Activated naive CD4-positive, alpha-beta T cell treated with anti-CD3 and anti-CD28 coated beads, Interleukin-2, amount 10 ng/mL, durations not matched to agents 7 days and 5 days (primary cell): ENCODE data around the gene SLC30A10.
A peak's percentile ranks its signal among the peaks of the same experiment; 100 is the strongest.
"Not testable (repeated sequence)": the region's sequence is repeated elsewhere in the genome, so short reads cannot be mapped to it uniquely, and the experiment has no call there.

Experiments used
- CTCF ChIA-PET: fragments of 350-600 bp; sonication (Branson Sonifier 250); formaldehyde crosslinking; loops from one replicate; lab custom pipeline; 2021; ENCODE audit warnings: antibody characterized with exemption; lab: Charles Lee
- DNase-seq: peaks from one replicate; pipeline ENCODE4 v3.0.0-alpha.2; 2020
- H3K27ac Mint-ChIP-seq: one replicate; pipeline ENCODE4 v1.8.0; 2021; ENCODE audit warnings: mild to moderate bottlenecking, moderate library complexity, mixed read lengths
- H3K27me3 Mint-ChIP-seq: one replicate; pipeline ENCODE4 v1.8.0; 2021; ENCODE audit warnings: mild to moderate bottlenecking, mixed read lengths
- H3K36me3 Mint-ChIP-seq: one replicate; pipeline ENCODE4 v1.8.0; 2021; ENCODE audit warnings: mixed read lengths
- H3K4me1 Mint-ChIP-seq: one replicate; pipeline ENCODE4 v1.8.0; 2021; ENCODE audit warnings: mixed read lengths
- H3K4me3 Mint-ChIP-seq: one replicate; pipeline ENCODE4 v1.8.0; 2021; ENCODE audit warnings: mild to moderate bottlenecking, moderate library complexity, mixed read lengths
- H3K9me3 Mint-ChIP-seq: one replicate; pipeline ENCODE4 v1.8.0; 2021; ENCODE audit warnings: mixed read lengths

SLC30A10 gene

DNA sequence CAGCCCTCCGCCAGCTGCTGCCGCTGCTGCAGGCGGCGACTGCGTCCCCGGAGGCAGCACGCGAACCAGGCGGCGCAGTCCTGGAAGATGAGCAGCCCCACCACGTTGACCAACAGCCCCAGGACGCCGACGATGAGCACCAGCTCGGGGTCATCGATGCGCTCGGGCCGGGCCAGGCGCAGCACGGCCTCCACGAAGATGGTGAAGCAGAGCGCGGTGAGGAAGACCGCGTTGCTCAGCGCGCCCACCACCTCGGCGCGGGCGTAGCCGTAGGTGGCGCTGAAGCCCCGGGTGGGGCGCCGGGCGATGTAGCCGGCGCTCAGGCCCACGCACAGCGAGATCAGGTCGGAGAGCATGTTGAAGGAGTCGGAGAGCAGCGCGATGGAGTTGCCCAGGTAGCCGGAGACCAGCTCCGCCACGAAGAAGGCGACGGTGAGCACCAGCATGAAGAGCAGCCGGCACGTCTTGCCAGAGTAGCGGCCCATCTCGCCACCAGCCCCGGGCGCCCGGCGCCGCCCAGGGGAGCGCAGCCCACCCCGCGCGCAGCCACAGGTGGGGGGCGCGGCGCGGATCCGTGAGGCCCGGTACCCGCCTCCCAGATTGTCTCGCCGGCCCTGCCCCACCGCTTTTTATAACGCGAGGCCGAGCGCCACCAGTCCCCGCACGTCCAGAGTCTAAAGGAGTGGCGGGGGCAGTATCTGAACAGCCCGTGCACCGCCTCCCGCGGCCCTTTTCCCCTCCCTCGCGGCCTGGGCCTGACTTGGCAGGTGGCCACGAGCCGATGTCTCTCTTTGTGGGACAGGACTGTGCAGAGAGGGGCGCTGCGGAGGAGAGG, at the start of gene SLC30A10:
SLC30A10 (minus strand) TSS at position 602 of the 835 bp plus-strand sequence; CDS start at position 485, 117 bp downstream.
- peak; percentile 25 for DNase-seq
- Mint-ChIP-seq H3K27me3 (peaks cover 48% of the 10 kb centered on the region), H3K4me1 (peaks cover 10% of the 10 kb centered on the region), H3K9me3 (no peaks in the 10 kb centered on the region), H3K36me3 (no peaks in the 10 kb centered on the region), H3K27ac (no peak within 1 kb of the TSS), H3K4me3 (peak within 1 kb of the TSS; percentile 56)
- CTCF ChIA-PET, result no interaction called here

- Mint-ChIP-seq H3K4me3 (no peak overlapping the region), H3K4me1 (no peaks in the 10 kb centered on the region), H3K27me3 (no peaks in the 10 kb centered on the region), H3K27ac (no peak overlapping the region), H3K36me3 (peaks cover 43% of the 10 kb centered on the region), H3K9me3 (no peaks in the 10 kb centered on the region)
- DNase-seq, result no peak
- CTCF ChIA-PET, result no interaction called here
Measured at GRCh38 chr1:219973213-219973612, 44.9 kb upstream of the SLC30A10 start.

DNA sequence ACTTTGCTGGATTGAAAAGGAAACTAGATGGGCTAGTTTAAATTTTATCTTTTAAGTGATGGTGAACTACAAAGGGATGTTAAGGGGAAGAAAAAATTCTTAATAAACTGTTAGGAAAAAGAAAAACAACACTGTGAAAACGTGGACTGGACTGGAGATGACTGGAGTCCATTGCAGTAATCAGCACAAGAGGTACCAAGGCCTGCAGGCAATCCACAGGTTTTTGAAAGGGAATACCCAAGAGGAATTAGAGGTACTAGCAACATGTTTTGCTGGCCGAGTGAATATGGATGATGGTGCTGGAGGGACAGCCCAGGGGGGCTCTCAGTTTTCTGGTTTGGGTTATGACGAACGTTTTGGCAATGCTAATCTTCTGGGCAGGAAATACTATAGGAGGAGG, 39.0 kb upstream of the SLC30A10 start:
- Mint-ChIP-seq H3K27ac (no peak overlapping the region), H3K4me3 (no peak overlapping the region), H3K36me3 (peaks cover 33% of the 10 kb centered on the region), H3K9me3 (no peaks in the 10 kb centered on the region), H3K27me3 (no peaks in the 10 kb centered on the region), H3K4me1 (peaks cover 13% of the 10 kb centered on the region)
- CTCF ChIA-PET, result no interaction called here
- no peak for DNase-seq

- peaks cover 13% of the 10 kb centered on the region for H3K4me1 Mint-ChIP-seq
- H3K9me3 Mint-ChIP-seq, result no peaks in the 10 kb centered on the region
- peaks cover 30% of the 10 kb centered on the region for H3K36me3 Mint-ChIP-seq
- H3K27me3 Mint-ChIP-seq, result no peaks in the 10 kb centered on the region
- CTCF ChIA-PET, result no interaction called here
- H3K27ac Mint-ChIP-seq, result no peak overlapping the region
- H3K4me3 Mint-ChIP-seq, result no peak overlapping the region
- DNase-seq, result no peak
Measured at GRCh38 chr1:219966071-219966349, 37.7 kb upstream of the SLC30A10 start.

DNA sequence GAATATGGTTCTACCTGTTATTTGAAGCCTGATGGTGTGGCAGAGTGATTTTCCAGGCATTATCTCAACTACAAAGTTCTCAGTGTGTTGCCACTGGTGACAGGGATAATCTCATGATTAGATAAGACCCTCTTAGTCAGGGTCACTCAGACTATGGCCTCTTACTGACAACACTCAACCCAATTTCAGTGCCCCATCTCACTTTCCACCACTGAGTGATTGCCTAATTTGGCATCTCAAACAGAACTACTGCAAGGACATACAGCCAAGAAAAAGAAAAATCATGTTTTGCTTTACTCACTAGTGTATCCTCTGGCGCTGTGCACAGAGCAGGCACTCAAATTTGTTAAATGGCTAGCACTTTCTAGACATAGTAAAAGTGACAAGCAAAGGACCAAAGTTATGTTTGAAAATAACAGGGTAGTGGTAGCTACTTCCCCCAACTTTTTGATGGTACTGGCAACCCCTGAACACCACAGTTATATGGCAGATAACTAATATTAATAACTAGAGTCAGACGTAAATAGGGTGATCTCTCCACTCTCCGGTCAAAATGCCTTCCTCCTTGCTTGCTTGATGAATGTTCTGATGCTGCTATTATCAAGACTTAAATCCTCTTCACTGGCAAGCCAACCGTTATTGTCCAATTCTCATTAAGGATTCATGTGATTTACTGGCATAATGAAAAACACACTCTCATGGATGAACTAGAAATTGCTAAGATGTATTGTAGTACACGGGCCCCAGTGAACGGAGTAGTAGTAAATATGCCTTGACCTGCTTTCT, 37.1 kb upstream of the SLC30A10 start:
- Mint-ChIP-seq H3K4me3 (no peak overlapping the region), H3K4me1 (peaks cover 13% of the 10 kb centered on the region), H3K9me3 (no peaks in the 10 kb centered on the region)

DNA sequence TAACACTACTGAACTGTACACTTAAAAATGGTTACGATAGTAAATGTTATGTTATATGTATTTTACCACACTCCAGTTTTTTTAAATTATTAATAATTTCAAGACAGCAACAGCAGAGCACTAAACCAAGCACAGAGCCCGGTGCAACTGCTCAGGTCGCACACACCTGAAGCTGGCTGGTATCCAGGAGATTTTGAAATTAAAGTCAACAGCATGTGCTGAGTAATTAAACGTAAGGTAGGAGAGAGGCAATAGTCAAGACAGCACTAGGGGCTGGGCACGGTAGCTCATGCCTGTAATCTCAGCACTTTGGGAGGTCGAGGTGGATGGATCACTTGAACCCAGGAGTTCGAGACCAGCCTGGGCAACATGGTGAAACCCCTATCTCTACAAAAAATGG, 35.1 kb upstream of the SLC30A10 start:
- CTCF ChIA-PET, result no interaction called here
- Mint-ChIP-seq H3K4me1 (peaks cover 13% of the 10 kb centered on the region), H3K9me3 (no peaks in the 10 kb centered on the region), H3K27me3 (no peaks in the 10 kb centered on the region), H3K36me3 (peaks cover 15% of the 10 kb centered on the region), H3K27ac (no peak overlapping the region), H3K4me3 (no peak overlapping the region)
- DNase-seq, result no peak

More for the DNA sequence above, 37.1 kb upstream of the SLC30A10 start:
- no peak for DNase-seq
- no peaks in the 10 kb centered on the region for H3K27me3 Mint-ChIP-seq
- CTCF ChIA-PET, result no interaction called here
- peaks cover 29% of the 10 kb centered on the region for H3K36me3 Mint-ChIP-seq
- no peak overlapping the region for H3K27ac Mint-ChIP-seq

DNA sequence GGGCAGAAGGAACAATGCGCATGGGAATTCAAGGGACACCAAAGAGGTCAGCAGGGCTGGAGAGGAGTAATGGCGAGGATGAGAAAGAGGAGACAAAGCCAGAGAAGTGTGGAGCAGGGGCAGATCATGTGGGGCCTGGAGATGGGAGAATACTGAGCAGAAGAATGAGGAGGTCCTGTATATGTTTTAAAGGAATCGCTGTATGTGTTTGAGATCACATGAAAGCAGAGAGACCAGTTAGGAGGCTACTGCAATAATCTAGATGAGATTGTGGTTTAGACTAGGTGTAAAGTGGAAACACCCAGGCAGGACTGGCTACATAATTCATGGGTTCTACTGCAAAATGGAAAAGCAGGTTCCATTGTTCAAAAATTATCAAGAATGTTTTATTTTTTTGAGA, 33.3 kb upstream of the SLC30A10 start:
- no peaks in the 10 kb centered on the region for H3K36me3 Mint-ChIP-seq
- CTCF ChIA-PET, result no interaction called here
- no peaks in the 10 kb centered on the region for H3K27me3 Mint-ChIP-seq

GRCh38 chr1:219959540-219960203, 31.3 kb upstream of the SLC30A10 start:
- H3K27me3 Mint-ChIP-seq, result peaks cover 4% of the 10 kb centered on the region
- H3K4me1 Mint-ChIP-seq, result no peaks in the 10 kb centered on the region
- no peak for DNase-seq
- no peak overlapping the region for H3K4me3 Mint-ChIP-seq
- CTCF ChIA-PET, result no interaction called here
- H3K27ac Mint-ChIP-seq, result no peak overlapping the region
- H3K9me3 Mint-ChIP-seq, result no peaks in the 10 kb centered on the region
- H3K36me3 Mint-ChIP-seq, result no peaks in the 10 kb centered on the region

More for the DNA sequence above, 33.3 kb upstream of the SLC30A10 start:
- Mint-ChIP-seq H3K4me1 (no peaks in the 10 kb centered on the region), H3K27ac (no peak overlapping the region), H3K9me3 (no peaks in the 10 kb centered on the region), H3K4me3 (no peak overlapping the region)
- no peak for DNase-seq

DNA sequence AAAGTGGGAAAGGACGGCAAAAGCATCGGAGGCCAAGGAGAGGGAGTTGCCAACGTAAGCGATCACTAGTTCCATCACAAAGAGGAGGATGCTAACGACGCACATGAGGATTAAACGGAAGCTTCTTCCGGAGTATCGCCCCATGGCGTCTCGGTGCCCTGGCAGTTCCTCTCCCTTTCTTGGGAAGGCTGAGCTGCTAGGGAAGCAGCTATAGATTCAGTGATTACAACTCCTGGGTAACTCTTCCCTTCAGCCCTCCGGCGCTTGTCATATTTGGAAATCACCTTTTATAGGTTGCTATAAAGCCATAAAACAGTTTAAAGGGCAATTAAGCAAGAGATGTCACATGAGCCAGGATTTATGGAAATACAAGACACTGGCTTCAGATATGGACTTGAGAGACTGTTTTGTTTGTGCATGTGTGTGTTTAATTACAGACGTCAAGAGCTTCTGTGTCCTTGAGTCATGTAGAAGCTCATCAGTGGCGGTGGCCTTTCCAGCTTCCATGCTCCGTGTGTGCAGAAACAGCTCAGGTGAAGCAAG, 30.6 kb upstream of the SLC30A10 start:
- Mint-ChIP-seq H3K4me1 (no peaks in the 10 kb centered on the region), H3K27ac (no peak overlapping the region), H3K9me3 (no peaks in the 10 kb centered on the region), H3K27me3 (peaks cover 4% of the 10 kb centered on the region), H3K4me3 (no peak overlapping the region), H3K36me3 (no peaks in the 10 kb centered on the region)
- CTCF ChIA-PET, result no interaction called here
- no peak for DNase-seq

GRCh38 chr1:219954736-219955421, 26.5 kb upstream of the SLC30A10 start:
- Mint-ChIP-seq H3K27me3 (peaks cover 4% of the 10 kb centered on the region), H3K36me3 (no peaks in the 10 kb centered on the region), H3K4me3 (no peak overlapping the region), H3K9me3 (no peaks in the 10 kb centered on the region), H3K27ac (no peak overlapping the region), H3K4me1 (no peaks in the 10 kb centered on the region)
- no peak for DNase-seq
- CTCF ChIA-PET, result no interaction called here

- DNase-seq, result no peak
- Mint-ChIP-seq H3K4me3 (no peak overlapping the region), H3K9me3 (no peaks in the 10 kb centered on the region), H3K27me3 (peaks cover 4% of the 10 kb centered on the region), H3K27ac (no peak overlapping the region), H3K36me3 (no peaks in the 10 kb centered on the region), H3K4me1 (no peaks in the 10 kb centered on the region)
- CTCF ChIA-PET, result no interaction called here
Measured at GRCh38 chr1:219954052-219954451, 25.7 kb upstream of the SLC30A10 start.

DNA sequence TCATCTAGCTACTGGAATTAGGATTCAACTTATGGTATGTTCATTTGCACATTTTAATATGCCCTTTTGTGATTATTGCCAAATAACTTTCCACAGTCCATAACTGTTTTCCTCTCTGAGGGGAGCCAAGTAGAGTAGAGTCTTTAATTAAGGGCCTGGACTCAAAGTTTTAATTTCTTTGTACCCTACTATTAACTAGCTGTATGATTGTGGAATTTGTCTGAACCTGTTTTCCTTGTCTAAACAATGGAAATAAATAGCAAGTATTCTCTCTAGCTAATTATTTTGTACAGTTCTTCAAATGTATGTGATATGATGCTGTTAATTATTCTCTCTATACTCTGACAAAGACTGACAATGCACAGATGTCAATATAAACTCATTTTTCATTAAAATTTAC, 24.0 kb upstream of the SLC30A10 start:
- Mint-ChIP-seq H3K4me1 (no peaks in the 10 kb centered on the region), H3K36me3 (no peaks in the 10 kb centered on the region), H3K27me3 (peaks cover 4% of the 10 kb centered on the region), H3K27ac (no peak overlapping the region), H3K4me3 (no peak overlapping the region), H3K9me3 (no peaks in the 10 kb centered on the region)
- no peak for DNase-seq
- CTCF ChIA-PET, result no interaction called here

DNA sequence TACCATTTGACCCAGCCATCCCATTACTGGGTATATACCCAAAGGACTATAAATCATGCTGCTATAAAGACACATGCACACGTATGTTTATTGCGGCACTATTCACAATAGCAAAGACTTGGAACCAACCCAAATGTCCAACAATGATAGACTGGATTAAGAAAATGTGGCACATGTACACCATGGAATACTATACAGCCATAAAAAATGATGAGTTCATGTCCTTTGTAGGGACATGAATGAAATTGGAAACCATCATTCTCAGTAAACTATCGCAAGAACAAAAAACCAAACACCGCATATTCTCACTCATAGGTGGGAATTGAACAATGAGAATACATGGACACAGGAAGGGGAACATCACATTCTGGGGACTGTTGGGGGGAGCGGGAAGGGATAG, 20.9 kb upstream of the SLC30A10 start:
- H3K36me3 Mint-ChIP-seq, H3K4me1 Mint-ChIP-seq, H3K9me3 Mint-ChIP-seq, CTCF ChIA-PET, H3K27me3 Mint-ChIP-seq, DNase-seq, H3K27ac Mint-ChIP-seq, H3K4me3 Mint-ChIP-seq: not testable (repeated sequence)

DNA sequence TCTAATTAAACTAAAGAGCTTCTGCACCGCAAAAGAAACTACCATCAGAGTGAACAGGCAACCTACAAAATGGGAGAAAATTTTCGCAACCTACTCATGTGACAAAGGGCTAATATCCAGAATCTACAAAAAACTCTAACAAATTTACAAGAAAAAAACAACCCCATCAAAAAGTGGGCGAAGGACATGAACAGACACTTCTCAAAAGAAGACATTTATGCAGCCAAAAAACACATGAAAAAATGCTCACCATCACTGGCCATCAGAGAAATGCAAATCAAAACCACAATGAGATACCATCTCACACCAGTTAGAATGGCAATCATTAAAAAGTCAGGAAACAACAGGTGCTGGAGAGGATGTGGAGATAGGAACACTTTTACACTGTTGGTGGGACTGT, 20.4 kb upstream of the SLC30A10 start:
- H3K27me3 Mint-ChIP-seq, H3K36me3 Mint-ChIP-seq, DNase-seq, H3K4me1 Mint-ChIP-seq, H3K27ac Mint-ChIP-seq, H3K4me3 Mint-ChIP-seq, H3K9me3 Mint-ChIP-seq, CTCF ChIA-PET: not testable (repeated sequence)
